NK-92 (cell line): Measurements from ENCODE around the gene IFNW1.

Experiments used
- DNase-seq: peaks from one replicate; lab custom pipeline; 2025; ENCODE audit not compliant: unreplicated experiment; lab: John Stamatoyannopoulos, UW

IFNW1 gene

GRCh38 chr9:21110708-21111576 lies 30.7 kb downstream of the IFNW1 start:
- DNase-seq: no peak

DNA sequence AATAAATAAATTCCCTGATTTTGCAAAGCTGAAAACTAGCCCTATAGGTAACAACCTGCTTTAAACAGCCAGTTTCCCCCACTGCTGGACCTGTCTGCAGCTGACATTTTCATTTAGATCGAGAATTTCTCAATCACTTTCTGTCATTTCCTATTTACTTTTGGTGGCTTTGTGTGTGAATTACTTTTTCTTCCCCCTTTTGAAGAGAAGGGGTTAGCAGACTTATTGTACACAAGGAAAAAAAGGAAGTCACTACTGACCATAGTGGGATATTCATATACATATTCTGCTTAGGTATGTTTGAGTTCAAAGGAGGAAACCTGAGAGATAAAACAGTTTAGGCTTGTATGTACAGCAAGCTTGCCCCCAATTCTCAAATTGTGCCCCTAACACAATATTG lies 36.8 kb downstream of the IFNW1 start:
- no peak for DNase-seq

GRCh38 chr9:21102305-21102704 lies 39.3 kb downstream of the IFNW1 start:
- no peak for DNase-seq

GRCh38 chr9:21097817-21098216 lies 43.8 kb downstream of the IFNW1 start:
- DNase-seq: no peak

GRCh38 chr9:21096901-21097255 lies 44.8 kb downstream of the IFNW1 start:
- no peak for DNase-seq

DNA sequence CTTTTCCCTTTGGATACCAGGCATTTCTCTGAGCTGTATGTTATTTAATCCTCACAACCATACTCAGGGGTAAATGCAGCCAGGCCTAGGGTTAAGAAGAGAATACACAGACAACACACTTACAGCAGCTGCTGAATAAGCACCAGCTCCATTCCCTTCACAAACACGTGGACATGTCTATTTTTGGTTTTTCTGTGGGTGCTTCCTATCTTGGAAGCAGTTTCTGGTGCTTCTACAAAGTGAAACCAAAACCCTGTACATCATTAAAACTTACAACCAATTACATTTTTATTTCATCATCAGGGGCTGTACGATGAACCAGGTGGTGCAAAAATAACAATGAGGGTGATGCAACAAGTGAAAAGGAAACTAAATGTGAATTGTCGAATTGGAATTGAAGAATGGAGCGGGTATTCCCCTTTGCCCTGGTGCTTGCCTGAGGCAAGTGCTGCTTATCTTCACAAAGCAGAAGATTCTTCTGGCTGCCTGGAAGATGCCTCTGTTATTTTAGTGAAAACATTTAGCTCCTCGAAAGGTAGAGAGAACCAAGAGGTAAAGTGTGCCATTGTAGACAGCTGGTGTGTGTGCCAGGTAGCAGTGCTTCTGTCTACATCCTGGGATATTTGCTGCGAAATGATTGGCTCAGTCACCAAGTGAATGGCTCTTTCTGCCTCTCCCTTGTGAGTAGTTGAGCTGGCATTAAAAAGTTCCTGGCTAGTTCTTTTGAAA lies 45.3 kb downstream of the IFNW1 start:
- DNase-seq: no peak

DNA sequence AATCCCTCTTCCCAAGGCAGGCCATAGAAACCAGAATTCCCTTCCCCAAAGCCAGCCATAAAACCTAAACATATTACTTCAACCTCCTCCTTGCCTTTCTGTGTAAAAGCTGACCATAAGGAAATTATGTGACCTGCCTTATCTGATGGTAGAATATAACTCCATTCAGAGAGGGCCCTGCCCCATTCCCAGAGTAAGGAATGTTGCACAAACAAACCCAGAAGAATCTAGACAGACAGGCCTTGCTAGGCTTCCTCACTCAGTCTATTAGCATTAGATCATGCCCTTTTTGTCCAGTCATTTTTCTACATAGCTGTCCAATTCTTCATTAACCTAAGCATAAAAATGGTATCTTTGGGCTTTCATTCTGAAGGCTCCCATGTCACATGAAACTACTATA lies 46.1 kb downstream of the IFNW1 start:
- DNase-seq: no peak
